ENCODE data around the gene EPS8L3.
"Not testable (repeated sequence)": the region's sequence is repeated elsewhere in the genome, so short reads cannot be mapped to it uniquely, and the experiment has no call there.

The EPS8L3 gene

GRCh38 chr1:109769330-109770078 lies 5.8 kb upstream of the EPS8L3 start:
- Histone ChIP-seq H3K4me3 (replicated peaks; ENCODE audit: low read depth, low read length) (no peak overlapping the region), H3K27me3 (replicated peaks; ENCODE audit: control insufficient read depth, insufficient read depth, low read length) (no peaks in the 10 kb centered on the region; the same call in 1 of the 2 replicates), H3K36me3 (ENCODE audit: control insufficient read depth, insufficient read depth, low read length) (no peaks in the 10 kb centered on the region)
- no peak for DNase-seq (ENCODE audit: extremely low read depth, insufficient read length)
- no peak for TF ChIP-seq CTCF (IDR thresholded peaks at IDR 0.05; ENCODE audit: insufficient read depth, low read length, poor library complexity, severe bottlenecking)

- no peaks in the 10 kb centered on the region for H3K36me3 ChIP-seq (ENCODE audit: control insufficient read depth, insufficient read depth, low read length)
- no peaks in the 10 kb centered on the region; the same call in 1 of the 2 replicates for H3K27me3 ChIP-seq (replicated peaks; ENCODE audit: control insufficient read depth, insufficient read depth, low read length)
- DNase-seq (ENCODE audit: extremely low read depth, insufficient read length): no peak
- H3K4me3 ChIP-seq (replicated peaks; ENCODE audit: low read depth, low read length): no peak overlapping the region
- TF ChIP-seq CTCF (IDR thresholded peaks at IDR 0.05; ENCODE audit: insufficient read depth, low read length, poor library complexity, severe bottlenecking): no peak
These were observed 5.1 kb upstream of the EPS8L3 start for GRCh38 chr1:109768820-109769219.

GRCh38 chr1:109768335-109768650 lies 4.6 kb upstream of the EPS8L3 start:
- DNase-seq (ENCODE audit: extremely low read depth, insufficient read length): no peak
- TF ChIP-seq CTCF (IDR thresholded peaks at IDR 0.05; ENCODE audit: insufficient read depth, low read length, poor library complexity, severe bottlenecking): no peak
- Histone ChIP-seq H3K27me3 (replicated peaks; ENCODE audit: control insufficient read depth, insufficient read depth, low read length) (no peaks in the 10 kb centered on the region; the same call in 1 of the 2 replicates), H3K4me3 (replicated peaks; ENCODE audit: low read depth, low read length) (no peak overlapping the region), H3K36me3 (ENCODE audit: control insufficient read depth, insufficient read depth, low read length) (no peaks in the 10 kb centered on the region)

- Histone ChIP-seq H3K36me3 (ENCODE audit: control insufficient read depth, insufficient read depth, low read length) (no peaks in the 10 kb centered on the region), H3K4me3 (replicated peaks; ENCODE audit: low read depth, low read length) (no peak overlapping the region), H3K27me3 (replicated peaks; ENCODE audit: control insufficient read depth, insufficient read depth, low read length) (no peaks in the 10 kb centered on the region; the same call in 1 of the 2 replicates)
- no peak for TF ChIP-seq CTCF (IDR thresholded peaks at IDR 0.05; ENCODE audit: insufficient read depth, low read length, poor library complexity, severe bottlenecking)
- DNase-seq (ENCODE audit: extremely low read depth, insufficient read length): no peak
These were observed 4.1 kb upstream of the EPS8L3 start for GRCh38 chr1:109767637-109768334.

GRCh38 chr1:109766991-109767636 lies 3.4 kb upstream of the EPS8L3 start:
- DNase-seq (ENCODE audit: extremely low read depth, insufficient read length); H3K27me3 ChIP-seq (replicated peaks; ENCODE audit: control insufficient read depth, insufficient read depth, low read length); H3K36me3 ChIP-seq (ENCODE audit: control insufficient read depth, insufficient read depth, low read length); H3K4me3 ChIP-seq (replicated peaks; ENCODE audit: low read depth, low read length): not testable (repeated sequence)

Data from GM06990 (cell line).